H1 (cell line): ENCODE results near the gene INAFM2. TPM values are rescaled to one million over a fixed set of nuclear protein-coding genes. Genes with fewer than 3 reads are reported as not detected.

Experiments
- CTCF ChIA-PET: fragments of 300-600 bp; sonication (Branson Sonifier 250); formaldehyde crosslinking; loops from one replicate; lab custom pipeline; 2021; ENCODE audit not compliant: partially characterized antibody; lab: Charles Lee
- POLR2A ChIA-PET: fragments of 300-600 bp; sonication (Branson Sonifier 250); formaldehyde crosslinking; loops from one replicate; lab custom pipeline; 2021; ENCODE audit warnings: inconsistent platforms; ENCODE audit not compliant: partially characterized antibody; lab: Charles Lee
- DNase-seq, 2 experiments: peaks; one replicate each; pipeline versions ENCODE4 v3.0.0 to v3.0.0-alpha.2; 2010 to 2022; ENCODE audit warnings: low spot score in 2 of 2, low read depth in 1 of 2, mixed read lengths in 1 of 2
- FAIRE-seq: peaks from 2 replicates; lab custom pipeline; 2011; peaks lifted over from hg19 to GRCh38; lab: Jason Lieb, UNC
- H2AFZ ChIP-seq: 2 replicates; pipeline ENCODE4 v1.8.1; 2012; ENCODE audit warnings: low read length, inconsistent platforms
- H2AK5ac ChIP-seq: 2 replicates; pipeline ENCODE4 v1.6.1; 2013; ENCODE audit warnings: low read depth, low read length
- H2BK120ac ChIP-seq: replicated peaks from 2 replicates; pipeline ENCODE3; 2013; ENCODE audit warnings: low read depth, low read length, inconsistent platforms
- H2BK12ac ChIP-seq: 2 replicates; pipeline ENCODE4 v1.6.1; 2013; ENCODE audit warnings: low read depth, low read length
- H2BK15ac ChIP-seq: 2 replicates; pipeline ENCODE4 v1.6.1; 2013; ENCODE audit warnings: low read length
- H2BK20ac ChIP-seq: 2 replicates; pipeline ENCODE4 v1.6.1; 2013; ENCODE audit warnings: low read length
- H2BK5ac ChIP-seq: 2 replicates; pipeline ENCODE4 v1.6.1; 2013; ENCODE audit warnings: low read depth, low read length
- H3K14ac ChIP-seq: 2 replicates; pipeline ENCODE4 v1.6.1; 2013; ENCODE audit warnings: inconsistent platforms; ENCODE audit not compliant: insufficient read length
- H3K18ac ChIP-seq: 2 replicates; pipeline ENCODE4 v1.6.1; 2013; ENCODE audit warnings: low read length; ENCODE audit errors: extremely low read depth
- H3K23ac ChIP-seq: 2 replicates; pipeline ENCODE4 v1.6.1; 2013; ENCODE audit warnings: inconsistent platforms; ENCODE audit not compliant: insufficient read length
- H3K23me2 ChIP-seq: 2 replicates; pipeline ENCODE4 v1.6.1; 2013; ENCODE audit warnings: low read depth, low read length
- H3K27ac ChIP-seq: 2 replicates; pipeline ENCODE4 v1.6.1; 2011; ENCODE audit warnings: low read depth, low read length, inconsistent platforms
- H3K27me3 ChIP-seq, 4 experiments: replicated peaks in 1 of 4; 1 replicate in 1 of 4; 2 replicates in 3 of 4; pipeline versions ENCODE4 v1.6.1 to v1.8.1; 2011 to 2013; ENCODE audit warnings: low read length in 3 of 4, mild to moderate bottlenecking in 3 of 4, inconsistent platforms in 2 of 4, mixed read lengths in 2 of 4, moderate library complexity in 1 of 4; ENCODE audit not compliant: control insufficient read depth in 3 of 4, insufficient read depth in 3 of 4; ENCODE audit errors: extremely low read depth in 1 of 4
- H3K36me3 ChIP-seq, 4 experiments: 2 replicates each; pipeline versions ENCODE4 v1.6.1 to v1.8.1; 2011 to 2013; ENCODE audit warnings: mild to moderate bottlenecking in 4 of 4, low read length in 3 of 4, moderate library complexity in 2 of 4, control low read depth in 1 of 4, inconsistent platforms in 1 of 4; ENCODE audit not compliant: insufficient read depth in 4 of 4, control insufficient read depth in 2 of 4
- H3K4ac ChIP-seq: replicated peaks from 2 replicates; pipeline ENCODE3; 2013; ENCODE audit warnings: low read length, low read depth, mixed read lengths, inconsistent platforms; ENCODE audit not compliant: insufficient read length
- H3K4me1 ChIP-seq, 4 experiments: replicated peaks in 1 of 4; 1 replicate in 1 of 4; 2 replicates in 3 of 4; pipeline versions ENCODE4 v1.6.1 to v1.8.1; 2011 to 2013; ENCODE audit warnings: low read length in 3 of 4, inconsistent platforms in 2 of 4, mixed read lengths in 1 of 4; ENCODE audit not compliant: insufficient read depth in 4 of 4, control insufficient read depth in 3 of 4
- H3K4me2 ChIP-seq, 2 experiments: 2 replicates each; pipeline versions ENCODE4 v1.6.1 to v1.8.1; 2011 to 2013; ENCODE audit warnings: low read depth in 2 of 2, low read length in 2 of 2, control low read depth in 1 of 2, inconsistent platforms in 1 of 2, mild to moderate bottlenecking in 1 of 2; ENCODE audit not compliant: insufficient read depth in 1 of 2
- H3K4me3 ChIP-seq, 4 experiments: fragments of 200-600, 300-600 bp in 1 of 4; sonication (generic), shearing (Covaris generic), sonication (Bioruptor Twin) in 1 of 4; 2 replicates each; pipeline versions ENCODE4 v1.5.1 to v1.8.1; 2011 to 2016; ENCODE audit warnings: low read length in 4 of 4, low read depth in 3 of 4, control low read depth in 2 of 4, inconsistent platforms in 2 of 4, mild to moderate bottlenecking in 2 of 4, mixed read lengths in 1 of 4, moderate library complexity in 1 of 4; ENCODE audit not compliant: insufficient read depth in 2 of 4; ENCODE audit errors: extremely low read depth in 1 of 4
- H3K56ac ChIP-seq: replicated peaks from 2 replicates; pipeline ENCODE3; 2013; ENCODE audit warnings: low read depth, mild to moderate bottlenecking, mixed read lengths, low read length, inconsistent platforms; ENCODE audit not compliant: insufficient read length
- H3K79me1 ChIP-seq: 2 replicates; pipeline ENCODE4 v1.6.1; 2013; ENCODE audit warnings: low read depth, low read length, control low read depth
- H3K79me2 ChIP-seq, 2 experiments: 2 replicates each; pipeline versions ENCODE4 v1.6.1 to v1.8.1; 2012 to 2013; ENCODE audit warnings: low read length in 2 of 2, mild to moderate bottlenecking in 2 of 2, inconsistent platforms in 1 of 2; ENCODE audit not compliant: insufficient read depth in 2 of 2, control insufficient read depth in 1 of 2
- H3K9ac ChIP-seq, 4 experiments: replicated peaks in 1 of 4; 1 replicate in 1 of 4; 2 replicates in 3 of 4; pipeline versions ENCODE4 v1.6.1 to v1.8.1; 2011 to 2013; ENCODE audit warnings: low read depth in 3 of 4, low read length in 3 of 4, control low read depth in 2 of 4, mild to moderate bottlenecking in 2 of 4, moderate library complexity in 2 of 4, inconsistent platforms in 1 of 4; ENCODE audit errors: extremely low read depth in 1 of 4
- H3K9me3 ChIP-seq, 2 experiments: 2 replicates each; pipeline versions ENCODE4 v1.6.1 to v1.8.1; 2012 to 2013; ENCODE audit warnings: mild to moderate bottlenecking in 2 of 2, moderate library complexity in 2 of 2, control low read depth in 1 of 2, inconsistent platforms in 1 of 2, low read depth in 1 of 2, low read length in 1 of 2, mixed read lengths in 1 of 2; ENCODE audit not compliant: insufficient read depth in 2 of 2
- H4K20me1 ChIP-seq, 2 experiments: replicated peaks in 1 of 2; 2 replicates each; pipeline versions ENCODE3 to v1.8.1; 2011 to 2013; ENCODE audit warnings: inconsistent platforms in 2 of 2, low read length in 2 of 2, mild to moderate bottlenecking in 1 of 2; ENCODE audit not compliant: insufficient read depth in 2 of 2, control insufficient read depth in 1 of 2
- H4K5ac ChIP-seq: 2 replicates; pipeline ENCODE4 v1.6.1; 2013; ENCODE audit warnings: low read length, low read depth, mixed read lengths, inconsistent platforms; ENCODE audit not compliant: insufficient read length
- H4K8ac ChIP-seq: 2 replicates; pipeline ENCODE4 v1.8.0; 2013; ENCODE audit warnings: mild to moderate bottlenecking, moderate library complexity, low read length, inconsistent platforms; ENCODE audit not compliant: insufficient read depth; ENCODE audit errors: extremely low read depth
- H4K91ac ChIP-seq: replicated peaks from 2 replicates; pipeline ENCODE3; 2013; ENCODE audit warnings: low read length, mixed read lengths, inconsistent platforms; ENCODE audit not compliant: insufficient read length
- BACH1 ChIP-seq: IDR thresholded peaks from 2 replicates; pipeline ENCODE4 v1.6.1; 2012; ENCODE audit warnings: low read length, improper control_type of control experiment
- EGR1 ChIP-seq: IDR thresholded peaks from 2 replicates; pipeline ENCODE4 v1.6.1; 2011; ENCODE audit warnings: low read depth, low read length, borderline replicate concordance
- KDM1A ChIP-seq: fragments of 200-600, 300-600 bp; sonication (generic); IDR thresholded peaks from 2 replicates; pipeline ENCODE4 v1.7.1; 2016; ENCODE audit warnings: mild to moderate bottlenecking, low read length, borderline replicate concordance
- RAD21 ChIP-seq, 2 experiments: IDR thresholded peaks in 1 of 2; conservative IDR thresholded peaks in 1 of 2; 2 replicates each; pipeline ENCODE4 v1.6.1; 2011; ENCODE audit warnings: low read depth in 2 of 2, low read length in 2 of 2, improper control_type of control experiment in 1 of 2, inconsistent platforms in 1 of 2, mild to moderate bottlenecking in 1 of 2, moderate library complexity in 1 of 2
- RXRA ChIP-seq: IDR thresholded peaks from 2 replicates; pipeline ENCODE4 v1.6.1; 2011; ENCODE audit warnings: low read depth, mild to moderate bottlenecking, low read length, moderate library complexity; ENCODE audit not compliant: insufficient read depth
- TAF7 ChIP-seq: optimal IDR thresholded peaks from 2 replicates; pipeline ENCODE3; 2011; ENCODE audit warnings: low read depth, mild to moderate bottlenecking, inconsistent platforms, low read length, moderate library complexity, borderline replicate concordance
- ZNF274 ChIP-seq: IDR thresholded peaks from 2 replicates; pipeline ENCODE4 v1.7.0; 2012; ENCODE audit warnings: low read length, borderline replicate concordance; ENCODE audit errors: extremely low read depth
- WGBS, 2 experiments: shearing (Covaris generic) in 1 of 2; methylation state at CpG; one replicate each; pipeline versions ENCODE4 v1.1.6 to v1.1.7; 2013 to 2015; ENCODE audit warnings: low lambda C conversion rate in 2 of 2, mixed read lengths in 2 of 2, inconsistent platforms in 1 of 2, low coverage in 1 of 2, missing lambda C conversion rate in 1 of 2; ENCODE audit not compliant: insufficient replicate concordance in 2 of 2, insufficient coverage in 1 of 2, insufficient read length in 1 of 2; ENCODE audit errors: extremely low coverage in 1 of 2, missing lambda C conversion rate in 1 of 2; 5-methylcytosine and 5-hydroxymethylcytosine counted together
- polyA plus RNA-seq, 7 experiments: library from polyadenylated mRNA; depleted of rRNA in 3 of 7; stranded (reverse) in 5 of 7; unstranded in 2 of 7; fragments of >200 nt in 5 of 7; fragments of 200-250 nt in 2 of 7; gene quantifications; 1 replicate in 5 of 7; 2 replicates in 1 of 7; 4 replicates in 1 of 7; pipeline versions ENCODE4 v1.2.1 to v1.2.3, GENCODE V29; 2011 to 2013; ENCODE audit warnings: missing spikeins in 2 of 7, mixed read lengths in 2 of 7
- total RNA-seq: library from RNA; stranded (reverse); fragmentation: NEBNext Ultra II Directional; extraction: Animal tissue kit (Norgen Biotek cat#: 25700); gene quantifications from 2 replicates; pipeline ENCODE4 v1.2.1, GENCODE V29; 2021

Gene INAFM2
- total and polyA plus RNA-seq, 2 of the 8 experiments (the other 6 are each of a cell fraction or from before 2014, with no cell fraction given): 15.3 to 35.1 TPM

GRCh38 chr15:40330368-40330836 lies 6.9 kb downstream of the INAFM2 start:
- Histone ChIP-seq H4K8ac (no peak overlapping the region; the same call in 1 of the 2 replicates), H3K79me2 (peaks cover 0 to 6% of the 10 kb centered on the region in 2 experiments; a peak in 1 of 4 replicates), H3K4me3 (no peak overlapping the region), H2BK20ac (no peak overlapping the region), H2BK120ac (no peak overlapping the region), H3K4ac (no peak overlapping the region), H3K9me3 (no peaks in the 10 kb centered on the region; a peak in 1 of 4 replicates), H2AK5ac (no peak overlapping the region), H3K27ac (no peak overlapping the region), H3K23me2 (peaks cover 2% of the 10 kb centered on the region), H3K79me1 (no peaks in the 10 kb centered on the region), H3K56ac (no peak overlapping the region), H3K36me3 (peaks cover 0 to 9% (median 0%) of the 10 kb centered on the region in 4 experiments; a peak in 3 of 8 replicates), H4K91ac (no peak overlapping the region), H3K4me1 (peaks cover 24 to 42% (median 32%) of the 10 kb centered on the region in 4 experiments), H2BK15ac (no peak overlapping the region; the same call in 1 of the 2 replicates), H3K4me2 (no peak overlapping the region), H4K20me1 (no peaks in the 10 kb centered on the region), H3K18ac (0 out of 2 replicates have a peak overlapping the region, but pooled peaks have one; percentile 9), H3K23ac (no peak overlapping the region), H4K5ac (no peak overlapping the region), H2AFZ (no peak overlapping the region), H3K9ac (no peak overlapping the region), H3K27me3 (peaks cover 0 to 1% (median 0%) of the 10 kb centered on the region in 4 experiments; a peak in 1 of 7 replicates), H2BK5ac (no peak overlapping the region), H2BK12ac (no peak overlapping the region), H3K14ac (no peak overlapping the region)
- TF ChIP-seq TAF7: no peak
- no peak for TF ChIP-seq ZNF274
- TF ChIP-seq KDM1A: no peak
- TF ChIP-seq EGR1: no peak
- no peak for TF ChIP-seq RXRA
- no peak for TF ChIP-seq BACH1
- no peak for TF ChIP-seq RAD21 (IDR thresholded peaks at IDR 0.05 in 1 of 2, conservative IDR thresholded peaks at IDR 0.05 in 1 of 2; ENCODE audit: low read depth in 2 of 2, low read length in 2 of 2)
- DNase-seq (no peak), FAIRE-seq (no peak)
- CTCF ChIA-PET: interaction anchor here (0.7 to 21.1 kb wide), 7 partner anchors 7 to 54 kb away, joined by 3 to 295 read pairs (median 15); partner anchors contain the start of genes CCDC9B and PLCB2
- 85% methylated on average over 5 of the region's 5 CpGs; no CpG with 5 or more reads in 1 of the 2 experiments for WGBS, 2 experiments
- POLR2A ChIA-PET: interaction anchor here (0.8 to 0.9 kb wide), 2 partner anchors 10 to 100 kb away, joined by 3 read pairs; partner anchors contain the start of gene CCDC9B
